HG03103 (cell line): ENCODE data around the gene BABAM2.
"Not testable (repeated sequence)": the region's sequence is repeated elsewhere in the genome, so short reads cannot be mapped to it uniquely, and the experiment has no call there.

Source experiments
- ATAC-seq: cut with Tn5 transposase; IDR thresholded peaks from one replicate; pipeline ENCODE4 v1.9.1; 2021; ENCODE audit warnings: low read depth; ENCODE audit not compliant: unreplicated experiment

BABAM2 gene

DNA sequence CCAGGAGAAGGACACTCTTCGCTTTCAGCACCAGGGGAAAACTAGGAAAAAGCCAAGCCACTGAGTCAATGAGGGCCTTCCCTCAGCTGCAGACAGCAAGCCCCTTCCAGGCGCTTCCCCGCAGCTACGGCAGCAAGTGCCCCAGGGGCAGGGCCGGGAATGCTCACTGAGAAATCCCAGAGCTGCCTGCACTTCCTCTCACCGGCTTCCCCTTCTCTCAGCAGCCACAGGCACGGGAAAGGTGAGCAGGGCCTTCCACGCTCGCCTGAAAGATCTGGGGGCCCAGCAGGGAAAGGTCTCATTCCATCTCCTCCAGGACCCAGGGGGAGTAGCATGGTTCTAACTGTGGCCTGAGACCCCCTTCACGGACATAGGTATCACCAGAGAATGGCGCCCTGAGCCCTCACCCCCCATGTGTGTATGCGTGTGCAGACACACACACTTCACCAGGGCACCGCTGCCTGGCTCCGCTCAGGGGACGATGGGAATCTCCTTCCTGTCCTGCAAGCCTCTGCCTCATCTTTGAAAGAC lies 472.5 kb downstream of the BABAM2 start:
- no peak for ATAC-seq

DNA sequence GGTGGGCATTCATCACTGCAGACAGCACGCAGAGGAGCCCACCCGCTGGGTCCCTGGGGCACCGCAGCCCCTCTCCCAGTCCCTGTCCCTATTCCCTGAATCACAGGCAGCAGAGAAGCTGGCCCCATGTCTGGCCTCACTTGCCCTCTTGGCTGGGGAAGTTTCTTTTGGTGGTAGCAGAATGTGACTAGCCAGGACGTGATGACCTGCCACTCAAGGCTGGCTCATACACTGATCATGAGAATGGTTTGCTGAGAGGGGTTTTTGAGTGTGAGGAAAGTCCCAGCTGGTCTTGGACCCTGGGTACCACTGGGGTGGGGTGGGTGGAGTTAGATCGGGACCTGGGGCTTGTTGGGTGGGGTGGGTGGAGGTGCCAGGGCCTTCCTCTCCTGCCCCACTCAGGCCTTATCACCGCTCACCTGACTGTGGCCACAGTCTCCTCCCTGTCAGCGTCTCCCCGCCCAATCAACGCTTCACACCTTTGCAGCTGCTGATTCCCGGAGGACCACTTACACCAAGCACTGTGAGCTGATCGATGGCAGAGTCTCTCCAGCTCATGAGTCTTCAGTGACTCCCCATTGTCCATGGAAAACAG lies 473.3 kb downstream of the BABAM2 start:
- ATAC-seq = no peak

DNA sequence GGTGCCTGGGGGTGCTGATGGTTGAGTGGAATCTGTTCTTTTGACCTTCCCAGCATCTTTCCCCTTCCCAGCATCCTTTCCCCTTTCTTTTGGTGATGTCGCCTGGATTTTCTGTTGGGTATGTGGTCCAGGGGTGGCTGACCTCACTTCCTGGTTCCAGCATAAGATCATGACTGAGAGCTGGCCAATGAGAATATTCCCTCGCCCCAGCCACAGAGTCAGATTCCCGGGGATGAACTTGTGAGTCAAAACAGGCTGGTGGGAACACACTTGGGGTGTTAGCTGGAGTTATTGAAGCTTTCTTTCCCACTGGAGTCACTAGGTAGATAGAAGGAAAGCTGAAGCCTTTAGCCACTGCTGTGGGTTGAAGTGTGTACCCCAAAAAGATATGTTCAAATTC lies 474.1 kb downstream of the BABAM2 start:
- no peak for ATAC-seq

DNA sequence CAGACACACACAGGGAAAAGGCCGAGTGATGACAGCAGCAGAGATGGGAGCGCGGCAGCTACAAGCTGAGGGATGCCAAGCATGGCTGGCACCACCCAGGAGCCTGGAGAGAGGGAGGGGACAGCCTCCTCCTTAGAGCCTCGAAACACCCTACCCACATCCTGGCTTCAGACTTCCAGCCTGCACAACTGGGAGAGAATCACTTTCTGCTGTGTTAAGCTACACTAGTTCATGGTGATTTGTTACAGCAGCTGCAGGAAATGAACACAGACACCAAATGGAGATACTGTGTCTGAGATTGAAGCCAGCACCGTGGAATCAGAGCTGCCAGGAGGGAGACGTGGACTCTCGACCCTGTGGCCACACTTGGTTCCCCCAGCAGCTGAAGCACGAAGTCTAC lies 474.6 kb downstream of the BABAM2 start:
- no peak for ATAC-seq

DNA sequence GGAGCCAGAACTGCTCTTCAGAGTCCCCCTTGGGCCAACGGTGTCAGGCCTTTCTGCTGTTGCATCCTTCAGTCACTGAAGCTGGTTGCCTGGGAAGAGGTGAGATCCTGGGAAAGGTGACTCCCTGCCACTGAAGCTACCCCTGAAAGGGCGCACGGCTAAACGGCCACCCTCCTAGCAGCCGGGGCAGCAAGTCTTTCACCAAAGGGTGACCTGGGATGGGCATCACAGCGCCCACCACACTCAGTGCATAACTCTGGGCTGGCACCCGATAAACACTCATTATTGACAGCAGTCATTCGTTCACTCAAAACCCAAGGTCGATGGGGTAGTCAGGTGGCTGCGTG lies 475.6 kb downstream of the BABAM2 start:
- ATAC-seq = no peak

DNA sequence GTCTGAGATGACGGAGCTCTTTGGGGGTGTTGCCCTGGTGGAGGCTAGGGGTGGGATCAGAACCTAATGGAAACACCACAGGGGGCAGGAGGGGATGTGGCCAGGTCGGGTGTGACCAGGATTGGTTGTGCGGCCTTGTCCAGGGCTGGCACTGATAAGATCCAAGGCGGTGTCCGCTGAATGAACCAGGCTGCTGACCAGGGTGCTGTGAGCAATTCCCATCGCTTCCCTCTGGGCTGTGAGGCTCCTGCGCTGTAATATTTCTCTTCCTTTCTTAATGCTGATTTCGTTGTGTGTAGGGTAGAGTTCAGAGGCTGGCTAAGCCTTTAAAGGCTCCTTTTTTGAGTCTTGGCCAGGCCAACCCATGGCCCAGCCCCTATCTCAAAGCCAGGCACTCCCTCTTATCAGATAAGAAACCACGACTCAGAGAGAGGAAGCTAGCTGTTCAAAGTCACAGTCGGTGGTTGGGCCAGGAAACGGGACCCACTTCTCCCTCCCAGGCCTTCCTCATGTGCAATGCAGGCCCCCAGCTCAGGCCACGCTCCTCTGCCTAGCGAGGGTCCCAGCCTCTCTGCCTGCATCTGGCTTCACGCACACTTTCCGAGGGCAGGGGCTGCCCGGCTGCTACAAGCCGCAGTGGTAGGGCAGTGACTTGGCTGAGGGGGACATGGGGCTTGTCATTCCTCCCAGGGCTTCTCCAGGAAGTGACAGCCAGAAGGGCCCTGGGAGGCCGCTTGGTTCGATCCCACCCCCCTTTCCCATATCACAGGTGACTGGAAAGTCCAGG lies 476.2 kb downstream of the BABAM2 start:
- no peak for ATAC-seq

DNA sequence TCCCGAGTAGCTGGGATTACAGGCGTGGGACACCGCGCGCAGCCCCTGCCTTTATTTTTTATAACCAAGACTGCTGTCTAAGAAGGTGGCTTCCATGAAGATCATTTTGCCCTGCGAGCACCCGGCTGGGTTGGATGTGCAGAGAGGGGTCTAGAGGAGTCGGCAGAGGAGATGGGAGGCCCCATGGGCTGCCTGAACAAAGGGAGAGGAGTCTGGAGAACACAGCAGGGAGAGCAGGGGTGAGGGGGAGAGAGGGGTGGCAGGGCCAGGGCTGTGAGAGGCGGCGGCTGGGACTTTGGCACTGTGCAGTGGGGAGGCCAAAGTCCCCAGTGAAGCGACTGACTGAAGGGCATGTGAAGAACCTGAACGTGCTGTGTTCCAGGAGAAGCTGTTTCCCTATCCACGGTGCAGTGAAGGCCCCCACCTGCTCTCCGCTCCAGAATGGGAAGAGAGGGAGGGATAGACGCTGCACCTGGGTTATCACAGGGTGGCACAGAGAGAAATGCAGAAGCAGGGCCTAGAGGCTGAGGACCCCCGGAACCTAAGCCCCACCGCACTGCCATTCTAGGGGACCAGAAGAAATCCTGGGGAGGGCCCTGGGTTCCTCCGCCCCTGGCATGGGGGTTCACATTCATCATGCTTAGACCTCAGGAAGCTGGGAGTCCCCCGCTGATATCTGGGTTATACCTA lies 477.3 kb downstream of the BABAM2 start:
- ATAC-seq = no peak

DNA sequence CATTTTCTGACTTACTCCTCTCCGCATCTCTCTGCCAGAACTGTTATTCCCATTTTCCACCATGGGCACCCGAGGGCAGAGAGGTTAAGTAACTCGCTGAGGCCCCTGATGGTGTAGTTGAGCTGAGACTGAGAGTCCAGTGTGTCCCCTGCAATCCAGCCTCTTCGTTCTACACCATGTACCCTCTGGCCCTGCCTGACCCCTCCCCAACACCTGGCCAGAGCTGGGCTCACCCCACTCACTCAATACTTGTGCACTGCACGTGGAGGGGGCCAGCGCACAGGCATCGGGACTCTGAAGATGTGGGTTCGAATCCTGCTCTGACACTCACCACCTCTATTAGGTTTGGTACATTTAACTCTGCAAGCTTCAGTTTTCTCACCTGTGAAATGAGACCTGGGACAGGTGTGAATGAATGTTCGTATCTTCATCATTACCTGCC lies 477.8 kb downstream of the BABAM2 start:
- ATAC-seq = no peak

DNA sequence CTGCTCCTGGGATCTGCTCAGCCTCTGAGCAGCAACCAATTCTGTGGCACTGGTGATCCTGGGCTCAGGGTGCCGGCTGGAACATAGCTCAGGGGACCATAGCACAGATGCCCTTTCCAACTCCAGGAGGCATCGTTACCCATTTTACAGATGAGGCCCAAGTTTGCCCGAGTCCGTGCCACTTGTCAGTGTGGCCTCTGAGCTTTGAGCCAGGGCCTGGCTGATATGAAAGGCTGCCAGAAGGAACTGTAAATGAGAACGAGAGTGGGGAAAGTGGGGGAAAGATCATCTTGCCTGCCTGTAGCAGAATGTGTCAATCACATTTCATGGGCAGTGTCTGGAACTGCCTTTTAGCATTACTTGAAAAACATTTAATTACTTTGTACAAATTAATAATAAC lies 478.8 kb downstream of the BABAM2 start:
- ATAC-seq = no peak

DNA sequence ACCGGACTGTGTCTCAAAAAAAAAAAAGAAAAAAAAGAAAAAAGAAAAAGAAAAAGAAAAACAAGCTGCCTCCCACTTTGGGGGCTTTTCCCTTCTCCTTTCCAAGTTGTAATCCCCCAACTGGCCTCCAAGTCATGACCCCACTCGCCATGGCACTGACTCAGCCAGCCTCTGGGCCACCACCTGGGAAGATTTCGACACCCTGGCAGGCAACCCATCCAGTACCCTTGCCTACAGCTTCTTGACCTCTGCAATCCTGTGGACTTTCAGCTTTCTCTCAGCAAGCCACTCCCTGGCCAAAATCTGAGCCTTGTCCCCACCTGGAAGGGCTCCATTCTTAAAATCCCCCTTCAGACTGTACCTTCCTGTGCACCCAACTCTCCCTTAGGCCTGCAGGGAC lies 479.8 kb downstream of the BABAM2 start:
- ATAC-seq = no peak

DNA sequence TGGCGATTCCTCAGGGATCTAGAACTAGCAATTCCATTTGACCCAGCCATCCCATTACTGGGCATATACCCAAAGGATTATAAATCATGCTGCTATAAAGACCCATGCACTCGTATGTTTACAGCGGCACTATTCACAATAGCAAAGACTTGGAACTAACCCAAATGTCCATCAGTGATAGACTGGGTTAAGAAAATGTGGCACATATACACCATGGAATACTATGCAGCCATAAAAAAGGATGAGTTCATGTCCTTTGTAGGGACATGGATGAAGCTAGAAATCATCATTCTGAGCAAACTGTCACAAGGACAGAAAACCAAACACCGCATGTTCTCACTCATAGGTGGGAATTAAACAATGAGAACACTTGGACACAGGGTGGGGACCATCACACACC lies 481.2 kb downstream of the BABAM2 start:
- not testable (repeated sequence) for ATAC-seq

DNA sequence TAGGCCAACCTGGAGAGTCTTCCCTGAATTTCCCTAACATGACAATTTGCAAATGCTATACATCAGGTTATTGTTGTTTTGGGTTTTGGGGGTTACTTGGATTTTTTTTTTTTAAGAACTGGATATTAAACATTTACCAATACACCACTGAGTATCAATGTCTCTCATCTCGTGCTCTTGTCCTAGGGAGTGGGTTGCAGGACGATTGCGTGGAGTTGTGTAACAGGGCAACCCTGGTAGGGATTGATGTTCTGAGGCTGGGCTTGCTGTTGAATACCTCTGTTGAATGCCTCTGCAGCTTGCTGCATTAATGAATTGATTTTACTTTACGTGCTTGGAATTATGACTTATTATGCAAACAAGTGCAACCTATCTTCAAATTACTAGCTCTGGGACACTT lies 483.3 kb downstream of the BABAM2 start:
- no peak for ATAC-seq

DNA sequence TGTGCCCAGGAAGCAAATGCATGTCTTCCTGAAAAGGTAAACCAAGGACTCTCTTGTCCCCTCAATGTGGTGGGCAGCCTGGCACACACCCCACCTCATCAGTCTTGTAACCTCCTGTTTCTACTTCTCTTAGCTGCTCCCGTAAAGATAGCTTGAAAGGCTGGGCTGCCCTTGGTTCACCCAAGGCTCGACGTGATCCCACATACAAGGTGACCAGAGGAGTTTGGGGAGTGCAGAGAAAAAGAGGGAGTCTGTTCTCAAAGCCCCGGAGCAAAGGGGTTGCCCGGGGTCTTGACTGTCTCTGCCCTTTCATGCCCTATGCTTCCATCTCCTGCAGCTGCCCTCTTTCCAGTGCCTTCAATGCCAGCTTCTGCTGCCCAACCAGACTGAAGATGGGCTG lies 483.8 kb downstream of the BABAM2 start:
- no peak for ATAC-seq

DNA sequence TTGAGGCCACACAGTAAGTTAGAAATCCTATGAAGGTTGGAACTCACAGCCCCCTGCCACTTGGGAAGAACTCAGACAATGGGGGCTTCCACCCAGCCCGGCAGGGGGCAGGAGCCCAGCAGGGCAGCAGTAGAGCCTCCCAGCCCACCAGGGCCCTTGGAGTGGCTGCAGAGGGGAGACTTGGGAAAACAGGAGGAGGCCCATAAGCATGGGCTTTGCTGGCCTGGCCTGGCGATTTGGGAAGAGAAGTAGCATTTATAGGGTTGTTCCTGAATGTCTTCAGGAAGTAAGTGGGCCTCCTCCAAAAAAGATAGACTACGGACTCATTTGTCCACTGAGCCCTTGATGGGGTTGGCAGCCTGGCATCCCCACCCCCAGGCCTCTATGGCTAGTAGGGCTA lies 484.7 kb downstream of the BABAM2 start:
- no peak for ATAC-seq

DNA sequence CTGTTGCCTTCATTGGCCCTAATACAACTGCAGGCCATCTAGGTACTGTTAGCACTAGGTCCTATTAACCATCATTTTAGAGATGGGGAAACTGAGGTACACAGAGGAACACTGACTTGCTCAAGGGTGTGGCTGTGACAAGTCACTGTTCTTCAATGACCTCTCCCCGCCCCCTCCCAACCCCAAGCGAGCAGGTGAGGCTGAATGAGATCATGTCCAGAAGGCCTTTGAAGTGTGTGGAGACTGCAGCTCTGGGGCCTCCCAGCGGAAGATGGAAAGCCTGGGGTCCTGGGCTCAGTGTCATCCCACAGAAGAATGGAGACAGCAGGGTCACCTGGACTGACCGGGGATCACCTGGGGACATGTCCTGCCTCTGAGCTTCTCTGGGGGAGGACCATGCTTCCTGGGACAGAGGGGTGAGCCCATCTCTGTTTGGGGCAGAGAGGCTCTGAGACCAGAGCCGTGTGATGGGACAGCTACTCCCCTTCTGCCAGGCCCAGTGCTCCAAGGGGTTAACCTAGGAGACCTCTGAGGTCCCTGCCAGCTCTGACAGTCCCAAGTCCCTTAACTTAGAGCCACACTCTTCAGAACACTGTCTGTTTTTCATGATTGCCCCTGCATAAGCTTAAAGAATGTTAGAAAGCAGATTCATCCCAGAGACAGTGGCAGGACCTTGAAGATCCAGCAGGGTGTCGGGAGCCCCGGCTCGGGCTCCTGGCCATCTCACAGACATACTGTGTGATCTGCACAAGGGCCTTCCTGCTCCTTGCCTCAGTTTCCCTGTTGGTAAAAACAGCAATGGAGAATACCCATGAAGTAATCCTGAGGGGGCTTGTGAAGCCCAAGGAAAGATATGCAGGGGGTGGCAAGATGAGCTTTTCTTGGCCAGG lies 485.5 kb downstream of the BABAM2 start:
- no peak for ATAC-seq

DNA sequence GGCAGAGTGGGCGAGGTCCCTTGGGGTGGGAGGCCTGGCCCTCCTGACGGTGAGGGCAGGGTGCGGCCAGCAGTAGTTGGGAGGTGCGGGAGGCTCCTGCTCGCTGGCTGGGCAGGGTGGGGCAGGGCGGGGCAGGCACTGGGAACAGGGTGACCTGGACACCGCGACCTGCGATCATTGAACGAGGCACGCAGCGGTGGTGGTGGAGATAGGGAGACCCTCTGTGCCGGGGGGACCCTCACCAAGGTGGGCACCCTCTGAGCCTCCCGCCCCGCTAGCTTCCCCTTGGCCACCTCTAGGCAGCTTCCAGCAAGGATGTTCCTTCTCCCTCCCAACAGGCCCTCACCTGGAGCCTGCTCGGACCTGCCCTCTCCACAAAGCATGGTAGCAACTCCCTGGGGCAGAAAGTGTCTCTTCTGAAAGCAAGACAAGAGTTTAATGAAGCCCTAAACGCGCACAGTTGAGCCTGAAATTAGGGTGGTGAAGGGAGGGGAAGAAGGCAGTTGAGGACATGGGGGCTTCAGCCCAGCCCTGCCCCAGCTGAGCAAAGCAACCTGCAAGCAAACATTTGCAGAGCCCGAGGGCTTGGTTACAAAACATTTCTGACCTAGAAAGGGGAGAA lies 486.8 kb downstream of the BABAM2 start:
- no peak for ATAC-seq

DNA sequence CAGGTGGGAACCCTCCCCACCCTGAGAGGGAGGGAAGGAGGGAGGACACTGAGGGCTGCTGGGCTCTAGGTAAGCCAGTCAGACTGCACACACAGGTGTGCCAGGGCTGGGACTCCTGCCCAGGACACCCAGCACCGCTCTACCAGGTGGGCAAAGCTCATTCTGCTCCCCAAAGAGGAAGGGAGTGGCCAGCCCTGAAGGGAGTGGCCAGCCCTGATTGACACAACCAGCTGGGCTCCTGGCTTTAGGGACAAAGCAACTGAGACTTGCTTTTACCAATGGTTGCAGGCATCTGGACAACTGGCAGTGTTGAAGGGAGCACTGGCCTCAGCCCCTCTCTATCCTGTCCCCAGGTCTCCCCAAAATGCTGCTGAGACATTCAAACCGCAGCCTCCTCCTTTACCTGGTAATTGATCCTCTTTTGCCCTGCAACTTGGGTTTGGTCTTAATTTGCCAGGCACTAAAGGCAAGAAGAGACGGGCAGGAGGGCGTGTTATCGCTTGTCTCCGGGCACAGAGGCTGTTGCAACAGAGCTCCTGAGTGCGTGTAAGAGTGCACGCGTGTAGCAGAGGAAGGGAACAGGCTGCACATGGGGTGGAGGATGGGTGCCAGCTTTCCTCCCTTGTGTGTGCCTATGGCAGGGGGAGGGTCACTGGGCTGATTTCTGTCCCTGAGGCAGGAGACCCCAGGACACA lies 487.6 kb downstream of the BABAM2 start:
- ATAC-seq = no peak

DNA sequence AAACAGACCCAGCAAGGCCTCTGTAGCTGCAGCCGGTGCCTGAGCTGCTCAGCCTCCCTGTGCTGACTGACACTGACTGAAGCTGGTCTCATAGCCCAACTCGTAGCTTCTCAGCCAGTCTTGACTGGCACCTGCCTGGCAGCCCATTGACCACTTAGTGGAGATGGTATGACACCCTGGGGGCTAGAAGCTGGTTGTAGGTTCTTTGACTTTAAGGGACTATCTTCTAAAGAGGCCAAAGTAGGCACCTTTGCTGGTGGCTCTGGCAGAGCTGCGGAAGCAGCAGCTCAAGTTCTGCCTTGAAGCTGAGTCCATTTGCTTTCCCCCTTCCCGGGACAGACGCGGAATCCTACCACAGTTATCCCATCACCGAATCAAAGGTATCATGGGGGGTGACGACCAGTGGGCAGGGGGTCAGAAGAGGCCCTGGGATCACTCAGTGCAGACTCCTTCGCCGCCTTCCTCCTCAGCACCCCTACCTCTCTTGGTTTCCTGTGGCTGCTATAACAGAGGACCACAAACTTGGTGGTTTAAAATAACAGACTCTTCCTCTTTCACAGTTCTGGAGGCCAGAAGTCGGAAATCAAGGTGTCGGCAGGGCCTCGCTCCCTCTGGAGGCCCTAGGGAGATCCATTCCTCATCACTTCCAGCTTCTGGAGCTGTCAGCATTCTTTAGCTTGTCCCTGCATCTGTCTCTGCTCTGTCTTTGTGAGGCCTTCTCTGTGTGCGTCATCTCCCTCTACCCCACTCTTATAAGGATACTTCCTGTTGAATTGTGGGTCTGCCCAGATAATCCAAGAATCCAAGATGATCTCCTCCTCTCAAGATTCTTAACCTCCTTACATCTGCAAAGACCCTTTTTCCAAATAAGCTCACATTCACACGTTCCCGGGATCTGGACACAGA lies 488.4 kb downstream of the BABAM2 start:
- no peak for ATAC-seq

DNA sequence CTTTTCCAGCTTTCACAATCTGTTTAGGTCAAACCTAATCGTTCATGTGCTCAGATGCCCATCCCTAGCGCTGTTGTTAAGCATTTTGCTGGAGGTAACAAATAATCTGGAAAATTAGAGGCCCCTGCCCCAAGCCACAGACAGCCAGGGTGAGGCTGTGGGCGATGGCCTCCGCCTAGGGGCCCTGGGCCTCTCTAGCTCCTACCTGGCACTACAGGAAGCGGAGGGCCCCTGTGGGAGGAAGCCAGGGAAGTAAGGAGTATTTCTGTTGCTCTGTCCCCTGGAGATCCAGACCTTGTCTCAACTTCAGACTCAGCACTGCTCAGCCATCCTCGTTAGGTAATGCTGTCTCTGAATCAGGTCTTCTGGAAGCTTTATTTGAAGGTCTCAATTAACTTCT lies 489.7 kb downstream of the BABAM2 start:
- no peak for ATAC-seq
